ENCODE results near the gene LIN7C.
A peak's percentile ranks its signal among the peaks of the same experiment; 100 is the strongest.

The LIN7C gene

DNA sequence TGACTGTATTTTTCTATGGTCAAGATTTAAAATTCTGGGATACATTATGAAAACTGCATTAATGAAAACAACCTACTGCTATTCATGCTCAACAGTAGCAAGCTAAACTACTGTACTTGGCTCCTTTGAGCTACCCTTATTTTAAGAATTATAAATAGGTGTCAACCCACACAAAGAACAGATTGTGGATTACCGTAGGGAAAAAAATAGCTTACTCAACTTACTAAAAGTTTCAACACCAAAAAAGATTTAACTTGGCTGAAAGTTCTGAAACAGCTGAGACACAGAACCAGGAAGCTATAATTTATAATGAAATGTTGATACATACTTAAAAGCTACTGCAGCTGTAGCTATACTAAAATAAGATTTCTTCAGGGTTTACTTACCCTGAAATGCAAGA is 10.1 kb downstream of the LIN7C start:
- Histone ChIP-seq H3K27ac (ENCODE audit: poor library complexity, severe bottlenecking) (no peak overlapping the region), H3K4me3 (ENCODE audit: severe bottlenecking) (no peak overlapping the region), H3K36me3 (ENCODE audit: low read depth) (peaks cover 96% of the 10 kb centered on the region), H3K9me3 (ENCODE audit: severe bottlenecking) (no peaks in the 10 kb centered on the region), H3K27me3 (ENCODE audit: insufficient read depth, poor library complexity, severe bottlenecking) (no peaks in the 10 kb centered on the region), H3K4me1 (ENCODE audit: insufficient read depth, poor library complexity, severe bottlenecking) (no peaks in the 10 kb centered on the region)
- DNase-seq (ENCODE audit: low spot score) (no peak), ATAC-seq (ENCODE audit: low read depth) (no peak)
- TF ChIP-seq, protein P1, sequence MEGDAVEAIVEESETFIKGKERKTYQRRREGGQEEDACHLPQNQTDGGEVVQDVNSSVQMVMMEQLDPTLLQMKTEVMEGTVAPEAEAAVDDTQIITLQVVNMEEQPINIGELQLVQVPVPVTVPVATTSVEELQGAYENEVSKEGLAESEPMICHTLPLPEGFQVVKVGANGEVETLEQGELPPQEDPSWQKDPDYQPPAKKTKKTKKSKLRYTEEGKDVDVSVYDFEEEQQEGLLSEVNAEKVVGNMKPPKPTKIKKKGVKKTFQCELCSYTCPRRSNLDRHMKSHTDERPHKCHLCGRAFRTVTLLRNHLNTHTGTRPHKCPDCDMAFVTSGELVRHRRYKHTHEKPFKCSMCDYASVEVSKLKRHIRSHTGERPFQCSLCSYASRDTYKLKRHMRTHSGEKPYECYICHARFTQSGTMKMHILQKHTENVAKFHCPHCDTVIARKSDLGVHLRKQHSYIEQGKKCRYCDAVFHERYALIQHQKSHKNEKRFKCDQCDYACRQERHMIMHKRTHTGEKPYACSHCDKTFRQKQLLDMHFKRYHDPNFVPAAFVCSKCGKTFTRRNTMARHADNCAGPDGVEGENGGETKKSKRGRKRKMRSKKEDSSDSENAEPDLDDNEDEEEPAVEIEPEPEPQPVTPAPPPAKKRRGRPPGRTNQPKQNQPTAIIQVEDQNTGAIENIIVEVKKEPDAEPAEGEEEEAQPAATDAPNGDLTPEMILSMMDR (IDR thresholded peaks at IDR 0.05; ENCODE audit: poor library complexity, severe bottlenecking), result no peak

- DNase-seq (ENCODE audit: low spot score), result no peak
- TF ChIP-seq, protein P1 (IDR thresholded peaks at IDR 0.05; ENCODE audit: poor library complexity, severe bottlenecking), result no peak
- Histone ChIP-seq H3K27me3 (ENCODE audit: insufficient read depth, poor library complexity, severe bottlenecking) (no peaks in the 10 kb centered on the region), H3K27ac (ENCODE audit: poor library complexity, severe bottlenecking) (no peak overlapping the region), H3K4me3 (ENCODE audit: severe bottlenecking) (no peak overlapping the region), H3K4me1 (ENCODE audit: insufficient read depth, poor library complexity, severe bottlenecking) (no peaks in the 10 kb centered on the region), H3K9me3 (ENCODE audit: severe bottlenecking) (no peaks in the 10 kb centered on the region), H3K36me3 (ENCODE audit: low read depth) (peaks cover 95% of the 10 kb centered on the region)
- ATAC-seq (ENCODE audit: low read depth), result no peak
Observed at GRCh38 chr11:27495710-27496300, 10.8 kb downstream of the LIN7C start.

GRCh38 chr11:27489092-27489491 is 17.5 kb downstream of the LIN7C start:
- Histone ChIP-seq H3K27ac (ENCODE audit: poor library complexity, severe bottlenecking) (no peak overlapping the region), H3K4me1 (ENCODE audit: insufficient read depth, poor library complexity, severe bottlenecking) (no peaks in the 10 kb centered on the region), H3K36me3 (ENCODE audit: low read depth) (peaks cover 32% of the 10 kb centered on the region), H3K4me3 (ENCODE audit: severe bottlenecking) (no peak overlapping the region), H3K27me3 (ENCODE audit: insufficient read depth, poor library complexity, severe bottlenecking) (no peaks in the 10 kb centered on the region), H3K9me3 (ENCODE audit: severe bottlenecking) (no peaks in the 10 kb centered on the region)
- TF ChIP-seq, protein P1 (IDR thresholded peaks at IDR 0.05; ENCODE audit: poor library complexity, severe bottlenecking), result no peak
- ATAC-seq (ENCODE audit: low read depth) (no peak), DNase-seq (ENCODE audit: low spot score) (no peak)

DNA sequence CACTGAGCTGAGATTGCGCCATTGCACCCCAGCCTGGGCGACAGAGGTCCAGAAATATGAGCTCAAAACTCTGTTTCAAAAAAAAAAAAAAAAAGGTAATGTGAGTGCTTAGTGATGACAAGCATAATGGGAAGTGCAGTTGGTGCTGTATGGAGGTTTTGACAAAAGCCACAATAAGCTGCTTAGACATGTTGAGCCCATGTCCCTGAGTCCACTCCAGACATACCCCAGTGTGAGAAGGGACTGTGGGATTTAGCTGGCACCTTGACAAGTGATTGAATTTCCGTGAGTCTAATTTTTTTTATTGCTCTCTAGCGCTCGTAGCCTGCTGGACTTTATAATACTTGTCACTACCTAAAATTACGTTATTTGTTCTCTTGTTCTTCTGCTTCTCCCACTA is 18.9 kb downstream of the LIN7C start:
- no peaks in the 10 kb centered on the region for H3K9me3 ChIP-seq (ENCODE audit: severe bottlenecking)
- peaks cover 20% of the 10 kb centered on the region for H3K36me3 ChIP-seq (ENCODE audit: low read depth)
- no peaks in the 10 kb centered on the region for H3K27me3 ChIP-seq (ENCODE audit: insufficient read depth, poor library complexity, severe bottlenecking)
- ATAC-seq (ENCODE audit: low read depth) (no peak), DNase-seq (ENCODE audit: low spot score) (no peak)
- H3K27ac ChIP-seq (ENCODE audit: poor library complexity, severe bottlenecking), result no peak overlapping the region
- no peaks in the 10 kb centered on the region for H3K4me1 ChIP-seq (ENCODE audit: insufficient read depth, poor library complexity, severe bottlenecking)
- H3K4me3 ChIP-seq (ENCODE audit: severe bottlenecking), result no peak overlapping the region
- TF ChIP-seq, protein P1 (IDR thresholded peaks at IDR 0.05; ENCODE audit: poor library complexity, severe bottlenecking), result no peak

- no peaks in the 10 kb centered on the region for H3K27me3 ChIP-seq (ENCODE audit: insufficient read depth, poor library complexity, severe bottlenecking)
- ATAC-seq (ENCODE audit: low read depth) (peak; percentile 62), DNase-seq (ENCODE audit: low spot score) (no peak)
- H3K4me1 ChIP-seq (ENCODE audit: insufficient read depth, poor library complexity, severe bottlenecking), result no peaks in the 10 kb centered on the region
- H3K9me3 ChIP-seq (ENCODE audit: severe bottlenecking), result no peaks in the 10 kb centered on the region
- TF ChIP-seq, protein P1 (IDR thresholded peaks at IDR 0.05; ENCODE audit: poor library complexity, severe bottlenecking), result peak; percentile 99
- H3K4me3 ChIP-seq (ENCODE audit: severe bottlenecking), result no peak overlapping the region
- H3K36me3 ChIP-seq (ENCODE audit: low read depth), result peaks cover 7% of the 10 kb centered on the region
- H3K27ac ChIP-seq (ENCODE audit: poor library complexity, severe bottlenecking), result no peak overlapping the region
Observed at GRCh38 chr11:27485930-27486773, 20.4 kb downstream of the LIN7C start.

Measured in RWPE2 (cell line).